PC-3 (cell line): ENCODE data around the gene CAMK4. TPM values are rescaled to one million over a fixed set of nuclear protein-coding genes. Genes with fewer than 3 reads are reported as not detected.

Experiments
- ATAC-seq: fragments of 200-7000 bp; cut with Tn5 transposase; 2 replicates; pipeline ENCODE4 v1.9.1; 2020; ENCODE audit warnings: mild to moderate bottlenecking, moderate library complexity
- BruUV-seq: library from RNA; stranded (reverse); fragments of 400-500 nt; replicated peaks from 2 replicates; lab custom pipeline; 2021; lab: Mats Ljungman, UMichigan
- CTCF ChIA-PET: fragments of 300-600 bp; sonication (Branson Sonifier 250); formaldehyde crosslinking; loops from one replicate; lab custom pipeline; 2022; ENCODE audit warnings: antibody characterized with exemption; lab: Charles Lee
- POLR2A ChIA-PET: fragments of 300-600 bp; sonication (Branson Sonifier 250); formaldehyde crosslinking; loops from one replicate; lab custom pipeline; 2022; ENCODE audit warnings: antibody characterized with exemption; ENCODE audit not compliant: unreplicated experiment; lab: Charles Lee
- DNase-seq: peaks from one replicate; pipeline ENCODE4 v3.0.0-alpha.2; 2015
- H2AFZ ChIP-seq: fragments of 300-600 bp; sonication (generic); 2 replicates; pipeline ENCODE4 v1.6.0; 2016; ENCODE audit warnings: antibody characterized with exemption, low read length
- H3F3A ChIP-seq: fragments of 300-600 bp; sonication (generic); one replicate; pipeline ENCODE4 v1.6.0; 2017; ENCODE audit warnings: antibody characterized with exemption, low read length, control low read depth, mild to moderate bottlenecking; ENCODE audit not compliant: unreplicated experiment
- H3K27ac ChIP-seq: fragments of 300-600 bp; sonication (generic); 2 replicates; pipeline ENCODE4 v1.5.1; 2016; ENCODE audit warnings: mild to moderate bottlenecking, low read length
- H3K27me3 ChIP-seq: fragments of 300-600 bp; sonication (generic); 2 replicates; pipeline ENCODE4 v1.6.1; 2016; ENCODE audit warnings: low read length, mixed read lengths
- H3K36me3 ChIP-seq: fragments of 300-600 bp; sonication (generic); 2 replicates; pipeline ENCODE4 v1.6.1; 2016; ENCODE audit warnings: low read depth, mixed run types, low read length, mixed read lengths
- H3K4me1 ChIP-seq: fragments of 300-600 bp; sonication (generic); 2 replicates; pipeline ENCODE4 v1.5.1; 2016; ENCODE audit warnings: low read length; ENCODE audit not compliant: insufficient read depth
- H3K4me2 ChIP-seq: fragments of 300-600 bp; sonication (generic); 2 replicates; pipeline ENCODE4 v1.6.0; 2016; ENCODE audit warnings: low read length
- H3K4me3 ChIP-seq: fragments of 300-600 bp; sonication (generic); 2 replicates; pipeline ENCODE4 v1.5.1; 2016; ENCODE audit warnings: mild to moderate bottlenecking, low read length, mixed read lengths
- H3K79me2 ChIP-seq: fragments of 300-600 bp; sonication (generic); 2 replicates; pipeline ENCODE4 v1.6.1; 2017; ENCODE audit warnings: low read length, mixed read lengths
- H3K9ac ChIP-seq: fragments of 300-600 bp; sonication (generic); 2 replicates; pipeline ENCODE4 v1.6.0; 2016; ENCODE audit warnings: mild to moderate bottlenecking, low read length
- H3K9me2 ChIP-seq: fragments of 300-600 bp; sonication (generic); replicated peaks from 2 replicates; pipeline ENCODE4 v1.6.1; 2016; ENCODE audit warnings: mixed run types, low read length, mixed read lengths
- H3K9me3 ChIP-seq: fragments of 300-600 bp; sonication (generic); 2 replicates; pipeline ENCODE4 v1.6.1; 2016; ENCODE audit warnings: low read length, mixed read lengths
- H4K20me1 ChIP-seq: fragments of 300-600 bp; sonication (generic); 2 replicates; pipeline ENCODE4 v1.6.1; 2016; ENCODE audit warnings: low read length, mixed read lengths
- EZH2 ChIP-seq: fragments of 300-600 bp; sonication (generic); IDR thresholded peaks from one replicate; pipeline ENCODE4 v1.6.1; 2017; ENCODE audit warnings: antibody characterized with exemption, mild to moderate bottlenecking, low read length; ENCODE audit not compliant: unreplicated experiment
- EZH2phosphoT487 ChIP-seq: fragments of 300-600 bp; sonication (generic); IDR thresholded peaks from 2 replicates; pipeline ENCODE4 v1.6.1; 2018; ENCODE audit warnings: mild to moderate bottlenecking, antibody characterized with exemption, low read length, borderline replicate concordance
- intact Hi-C: fragments of 100-400 bp; cut with micrococcal nuclease; formaldehyde crosslinking; loops from 2 replicates; pipeline ENCODE4 v1.9.0; 2023
- total RNA-seq: library from RNA; depleted of rRNA; stranded (reverse); fragments of >200 nt; gene quantifications from 2 replicates; pipeline ENCODE4 v1.2.3, GENCODE V29; 2014
- TF ChIP-seq, protein P1 (sequence below): fragments of 300-600 bp; sonication (generic); conservative IDR thresholded peaks from 2 replicates; pipeline ENCODE4 v1.5.1; 2017; ENCODE audit warnings: antibody characterized with exemption, low read depth, mild to moderate bottlenecking, low read length

The CAMK4 gene
- total RNA-seq, 1 experiment from 2014 or later, result 0.55 TPM

DNA sequence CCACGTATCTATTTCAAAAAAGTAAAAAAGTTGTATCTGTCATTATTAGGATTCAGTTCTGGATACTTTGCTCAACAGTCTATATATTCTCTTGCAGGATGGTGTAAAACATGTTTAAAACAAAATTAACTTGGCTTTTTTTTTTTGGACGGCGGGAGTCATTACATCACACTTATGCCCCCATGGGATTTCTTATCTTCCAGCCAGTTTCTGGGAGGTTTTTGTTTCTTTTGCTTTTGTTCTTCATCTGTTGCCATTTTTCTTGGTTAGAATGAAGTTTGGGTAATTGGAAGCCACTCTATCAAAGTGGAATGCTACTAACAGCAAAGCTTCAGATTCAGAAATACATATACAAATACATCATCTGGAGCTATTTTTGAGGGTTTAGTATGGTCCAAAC is 289.9 kb downstream of the CAMK4 start:
- intact Hi-C loops, result loop anchor here (5.0 kb wide), 1 partner anchor 243 kb away; the partner anchor contains the start of gene NREP
- DNase-seq, result no peak
- no peaks in the 10 kb centered on the region for H3K27me3 ChIP-seq
- BruUV-seq, result no TSS peak
- no peaks in the 10 kb centered on the region for H3K9me2 ChIP-seq
- no peak for TF ChIP-seq EZH2
- no peak for TF ChIP-seq EZH2phosphoT487
- TF ChIP-seq, protein P1, sequence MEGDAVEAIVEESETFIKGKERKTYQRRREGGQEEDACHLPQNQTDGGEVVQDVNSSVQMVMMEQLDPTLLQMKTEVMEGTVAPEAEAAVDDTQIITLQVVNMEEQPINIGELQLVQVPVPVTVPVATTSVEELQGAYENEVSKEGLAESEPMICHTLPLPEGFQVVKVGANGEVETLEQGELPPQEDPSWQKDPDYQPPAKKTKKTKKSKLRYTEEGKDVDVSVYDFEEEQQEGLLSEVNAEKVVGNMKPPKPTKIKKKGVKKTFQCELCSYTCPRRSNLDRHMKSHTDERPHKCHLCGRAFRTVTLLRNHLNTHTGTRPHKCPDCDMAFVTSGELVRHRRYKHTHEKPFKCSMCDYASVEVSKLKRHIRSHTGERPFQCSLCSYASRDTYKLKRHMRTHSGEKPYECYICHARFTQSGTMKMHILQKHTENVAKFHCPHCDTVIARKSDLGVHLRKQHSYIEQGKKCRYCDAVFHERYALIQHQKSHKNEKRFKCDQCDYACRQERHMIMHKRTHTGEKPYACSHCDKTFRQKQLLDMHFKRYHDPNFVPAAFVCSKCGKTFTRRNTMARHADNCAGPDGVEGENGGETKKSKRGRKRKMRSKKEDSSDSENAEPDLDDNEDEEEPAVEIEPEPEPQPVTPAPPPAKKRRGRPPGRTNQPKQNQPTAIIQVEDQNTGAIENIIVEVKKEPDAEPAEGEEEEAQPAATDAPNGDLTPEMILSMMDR, result no peak
- ChIA-PET POLR2A (interaction anchor here (0.6 kb wide), 1 partner anchor 21 kb away, joined by 3 read pairs; no protein-coding TSS in a partner anchor), CTCF (no interaction called here)
- no peak overlapping the region for H3K4me3 ChIP-seq
- no peaks in the 10 kb centered on the region for H3F3A ChIP-seq
- H3K4me2 ChIP-seq, result 0 out of 2 replicates have a peak overlapping the region, but pooled peaks have one; percentile 83
- peaks cover 23% of the 10 kb centered on the region; the same call in 1 of the 2 replicates for H3K79me2 ChIP-seq
- no peak overlapping the region for H3K9ac ChIP-seq
- H3K27ac ChIP-seq, result no peak overlapping the region
- ATAC-seq, result no peak
- H3K9me3 ChIP-seq, result no peaks in the 10 kb centered on the region
- no peak overlapping the region for H2AFZ ChIP-seq
- peaks cover 14% of the 10 kb centered on the region for H3K4me1 ChIP-seq
- no peaks in the 10 kb centered on the region for H4K20me1 ChIP-seq
- H3K36me3 ChIP-seq, result no peaks in the 10 kb centered on the region

DNA sequence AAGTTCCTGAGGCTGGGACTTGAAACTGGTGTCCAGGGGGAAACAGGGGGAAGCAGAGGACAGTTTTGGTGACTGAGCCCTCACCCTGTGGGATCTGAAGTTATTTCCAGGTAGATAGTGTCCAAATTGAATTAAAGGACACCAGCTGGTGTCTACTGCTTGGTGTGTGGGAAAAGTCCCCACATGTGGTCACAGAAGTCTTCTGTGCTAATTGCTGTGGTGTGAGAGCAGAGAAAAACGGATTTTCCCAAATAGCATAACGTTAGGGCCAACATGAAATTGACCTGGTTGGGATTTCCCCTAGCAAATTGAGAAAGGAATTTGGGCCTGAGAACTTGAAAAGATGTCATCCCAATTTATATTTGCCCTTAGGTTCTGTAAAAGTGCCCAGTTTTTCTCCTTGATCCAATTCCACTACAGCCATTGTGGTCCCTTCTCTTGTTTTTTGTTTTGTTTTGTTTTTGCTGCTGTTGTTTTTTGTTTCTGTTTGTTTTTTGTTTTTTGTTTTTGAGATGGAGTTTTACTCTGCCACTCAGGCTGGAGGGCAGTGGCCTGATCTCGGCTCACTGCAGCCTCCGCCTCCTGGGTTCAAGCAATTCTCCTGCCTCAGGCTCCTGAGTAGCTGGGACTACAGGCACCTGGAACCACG is 293.8 kb downstream of the CAMK4 start:
- TF ChIP-seq EZH2phosphoT487 (no peak), EZH2 (no peak)
- TF ChIP-seq, protein P1, result no peak
- no peaks in the 10 kb centered on the region for H3K36me3 ChIP-seq
- DNase-seq (no peak), ATAC-seq (no peak)
- POLR2A ChIA-PET, result no interaction called here
- H2AFZ ChIP-seq, result no peak overlapping the region
- no peak overlapping the region for H3K4me2 ChIP-seq
- CTCF ChIA-PET, result interaction anchor here (0.6 kb wide), 1 partner anchor 14 kb away, joined by 7 read pairs; no protein-coding TSS in a partner anchor
- intact Hi-C loops, result no loop called here
- H3K79me2 ChIP-seq, result no peaks in the 10 kb centered on the region
- peaks cover 7% of the 10 kb centered on the region; the same call in 1 of the 2 replicates for H3K4me1 ChIP-seq
- H3K27me3 ChIP-seq, result no peaks in the 10 kb centered on the region
- H3K9me2 ChIP-seq, result no peaks in the 10 kb centered on the region
- H3K27ac ChIP-seq, result no peak overlapping the region
- H3F3A ChIP-seq, result no peaks in the 10 kb centered on the region
- no peak overlapping the region for H3K4me3 ChIP-seq
- no peaks in the 10 kb centered on the region for H4K20me1 ChIP-seq
- no TSS peak for BruUV-seq
- no peaks in the 10 kb centered on the region for H3K9me3 ChIP-seq
- no peak overlapping the region for H3K9ac ChIP-seq

DNA sequence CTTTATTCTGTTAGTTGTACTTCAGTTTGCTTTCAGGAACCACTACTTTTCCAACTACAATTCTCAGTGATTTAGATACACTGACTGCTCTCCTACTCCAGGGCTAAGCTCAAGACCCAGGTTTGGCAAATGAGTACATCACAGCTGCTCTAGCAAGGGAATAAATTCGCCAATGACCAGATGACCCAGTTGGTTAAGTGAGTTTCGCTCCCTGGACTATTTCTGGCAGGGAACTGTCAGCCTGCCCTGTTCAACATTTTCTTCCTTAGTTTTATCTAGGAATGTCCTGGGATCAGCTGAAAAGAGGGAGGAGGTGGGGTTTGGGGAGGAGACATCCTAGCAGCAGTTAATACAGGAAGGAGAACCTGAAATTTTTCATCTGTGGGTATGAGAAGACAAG is 294.6 kb downstream of the CAMK4 start:
- Histone ChIP-seq H3K27me3 (no peaks in the 10 kb centered on the region), H3K9me2 (no peaks in the 10 kb centered on the region), H2AFZ (no peak overlapping the region), H4K20me1 (no peaks in the 10 kb centered on the region), H3K79me2 (no peaks in the 10 kb centered on the region), H3K4me1 (no peaks in the 10 kb centered on the region), H3K36me3 (no peaks in the 10 kb centered on the region), H3K4me2 (no peak overlapping the region), H3K9ac (no peak overlapping the region), H3K27ac (no peak overlapping the region), H3F3A (no peaks in the 10 kb centered on the region), H3K4me3 (no peak overlapping the region), H3K9me3 (no peaks in the 10 kb centered on the region)
- TF ChIP-seq, protein P1, result no peak
- no peak for TF ChIP-seq EZH2
- no peak for TF ChIP-seq EZH2phosphoT487
- no TSS peak for BruUV-seq
- ATAC-seq (no peak), DNase-seq (no peak)
- ChIA-PET POLR2A (no interaction called here), CTCF (no interaction called here)
- intact Hi-C loops, result no loop called here
